K562 (cell line): ENCODE results near the gene ODAD4. TPM values are rescaled to one million over a fixed set of nuclear protein-coding genes. Genes with fewer than 3 reads are reported as not detected.

Source experiments
- ATAC-seq: fragments of 200-7000 bp; cut with Tn5 transposase; 3 replicates; pipeline ENCODE4 v1.9.1; 2020; ENCODE audit warnings: moderate library complexity
- BruUV-seq: library from RNA; stranded (reverse); fragments of 400-500 nt; replicated peaks from 2 replicates; lab custom pipeline; 2021; lab: Mats Ljungman, UMichigan
- CTCF ChIA-PET: fragments of 300-600 bp; formaldehyde crosslinking; extraction: SDS; loops from one replicate; lab custom pipeline; 2021; ENCODE audit warnings: low intra/inter-chr PET ratio; lab: Yijun Ruan, JAX
- POLR2A ChIA-PET: fragments of 300-600, 350-650 bp; sonication (Branson Sonifier 250); formaldehyde crosslinking; extraction: SDS; loops from one replicate; lab custom pipeline; 2021; ENCODE audit warnings: antibody characterized with exemption, inconsistent platforms; lab: Yijun Ruan, JAX
- DNase-seq, 4 experiments: peaks; one replicate each; pipeline versions ENCODE4 v3.0.0 to v3.0.0-alpha.2; 2011 to 2018; ENCODE audit warnings: low spot score in 3 of 4, mixed read lengths in 3 of 4; ENCODE audit errors: extremely low read depth in 1 of 4
- FAIRE-seq: peaks from 2 replicates; lab custom pipeline; 2011; peaks lifted over from hg19 to GRCh38; lab: Jason Lieb, UNC
- H2AFZ ChIP-seq: 2 replicates; pipeline ENCODE4 v1.6.0; 2011; ENCODE audit warnings: low read depth, low read length, control low read depth, inconsistent platforms
- H3K27ac ChIP-seq: fragments of 200-600 bp; 3 replicates; pipeline ENCODE4 v1.8.0; 2011; ENCODE audit warnings: low read depth, mild to moderate bottlenecking, control low read depth, inconsistent platforms, low read length, moderate library complexity, mixed read lengths; ENCODE audit errors: extremely low read depth
- H3K27me3 ChIP-seq, 2 experiments: fragments of 300-600 bp in 1 of 2; 2 replicates in 1 of 2; 3 replicates in 1 of 2; pipeline versions ENCODE4 v1.6.0 to v1.8.0; 2011; ENCODE audit warnings: inconsistent platforms in 2 of 2, low read length in 2 of 2, mild to moderate bottlenecking in 1 of 2, mixed read lengths in 1 of 2, moderate library complexity in 1 of 2; ENCODE audit not compliant: control insufficient read depth in 2 of 2, insufficient read depth in 2 of 2
- H3K36me3 ChIP-seq: fragments of 300-600 bp; 3 replicates; pipeline ENCODE4 v1.8.0; 2011; ENCODE audit warnings: mild to moderate bottlenecking, low read length, inconsistent platforms; ENCODE audit not compliant: control insufficient read depth, insufficient read depth
- H3K4me1 ChIP-seq, 2 experiments: fragments of 200-600 bp in 1 of 2; replicated peaks in 1 of 2; 2 replicates in 1 of 2; 3 replicates in 1 of 2; pipeline versions ENCODE4 v1.5.1 to v1.8.0; 2011; ENCODE audit warnings: inconsistent platforms in 2 of 2, low read length in 2 of 2, mild to moderate bottlenecking in 1 of 2, mixed read lengths in 1 of 2, moderate library complexity in 1 of 2; ENCODE audit not compliant: control insufficient read depth in 2 of 2, insufficient read depth in 2 of 2
- H3K4me2 ChIP-seq: 2 replicates; pipeline ENCODE4 v1.6.1; 2011; ENCODE audit warnings: low read length, control low read depth, inconsistent platforms, mixed read lengths; ENCODE audit not compliant: insufficient read depth
- H3K4me3 ChIP-seq: fragments of 200-600 bp; sonication (generic), shearing (Covaris generic); 2 replicates; pipeline ENCODE4 v1.5.1; 2016; ENCODE audit warnings: control low read depth, inconsistent platforms
- H3K79me2 ChIP-seq: fragments of 200-600 bp; 3 replicates; pipeline ENCODE4 v1.8.0; 2011; ENCODE audit warnings: low read length, inconsistent platforms; ENCODE audit not compliant: control insufficient read depth, insufficient read depth
- H3K9ac ChIP-seq, 2 experiments: 2 replicates each; pipeline versions ENCODE4 v1.6.0 to v1.6.1; 2011; ENCODE audit warnings: low read depth in 2 of 2, low read length in 2 of 2, control low read depth in 1 of 2, inconsistent platforms in 1 of 2, mild to moderate bottlenecking in 1 of 2, mixed read lengths in 1 of 2; ENCODE audit not compliant: insufficient read depth in 1 of 2
- H3K9me1 ChIP-seq: one replicate; pipeline ENCODE4 v1.6.0; 2011; ENCODE audit warnings: inconsistent platforms, mild to moderate bottlenecking, low read length, moderate library complexity; ENCODE audit not compliant: control insufficient read depth, insufficient read depth
- H3K9me3 ChIP-seq: replicated peaks from 2 replicates; pipeline ENCODE4 v1.5.1; 2011; ENCODE audit warnings: low read depth, low read length, inconsistent platforms; ENCODE audit not compliant: control insufficient read depth, insufficient read depth
- H4K20me1 ChIP-seq: replicated peaks from 2 replicates; pipeline ENCODE4 v1.6.1; 2011; ENCODE audit warnings: low read length, inconsistent platforms, mixed read lengths; ENCODE audit not compliant: control insufficient read depth, insufficient read depth
- CEBPB ChIP-seq: fragments of 450-650 bp; IDR thresholded peaks from 2 replicates; pipeline ENCODE4 v1.6.1; 2016; ENCODE audit warnings: missing genetic modification characterization, missing compliant biosample characterization
- U2AF2 ChIP-seq: fragments of 200-400 bp; formaldehyde crosslinking; optimal IDR thresholded peaks from 2 replicates; pipeline ENCODE3; 2017; ENCODE audit warnings: low read depth, mild to moderate bottlenecking, low read length
- ZKSCAN8 ChIP-seq: fragments of 200-800 bp; sonication (Bioruptor generic); IDR thresholded peaks from 2 replicates; pipeline ENCODE4 v1.6.1; 2016; ENCODE audit warnings: missing genetic modification characterization, missing compliant biosample characterization
- ZNF75A ChIP-seq: fragments of 450-650 bp; formaldehyde crosslinking; IDR thresholded peaks from 2 replicates; pipeline ENCODE4 v1.4.0; 2020; ENCODE audit warnings: mild to moderate bottlenecking
- WGBS: fragments of 100-300 bp; shearing (Covaris generic); methylation state at CpG from one replicate; pipeline ENCODE4 v1.1.6; 2016; ENCODE audit warnings: low coverage, mixed read lengths; ENCODE audit not compliant: insufficient coverage; ENCODE audit errors: missing lambda C conversion rate; 5-methylcytosine and 5-hydroxymethylcytosine counted together
- in situ Hi-C: fragments of 300-500 bp; cut with MboI; formaldehyde crosslinking; loops from 4 replicates; pipeline ENCODE4 v1.15.0; 2018; ENCODE audit warnings: inconsistent platforms, mixed read lengths
- intact Hi-C: fragments of 100-400 bp; cut with micrococcal nuclease; formaldehyde crosslinking; loops from 2 replicates; pipeline ENCODE4 v1.14.2; 2022
- polyA plus RNA-seq, 8 experiments: library from polyadenylated mRNA; depleted of rRNA in 4 of 8; stranded (reverse) in 5 of 8; unstranded in 3 of 8; fragments of >200 nt; fragmentation: Nextera tagmentation in 2 of 8; fragmentation: Illumina TruSeq in 1 of 8; extraction: Ambion mirVana in 2 of 8; extraction: Trizol in 1 of 8; gene quantifications; 2 replicates each; pipeline versions ENCODE4 v1.2.1 to v1.2.3, GENCODE V29; 2011 to 2014; ENCODE audit warnings: inconsistent platforms in 1 of 8, missing spikeins in 1 of 8
- total RNA-seq, 7 experiments: library from RNA; depleted of rRNA in 6 of 7; stranded (reverse); fragments of >200 nt in 6 of 7; fragmentation: Illumina TruSeq in 2 of 7; extraction: Trizol in 2 of 7; gene quantifications; 2 replicates each; pipeline versions ENCODE4 v1.2.1 to v1.2.3, GENCODE V29; 2011 to 2021; ENCODE audit warnings: low replicate concordance in 1 of 7
- TF ChIP-seq, protein P1 (sequence below): fragments of 200-800 bp; sonication (Bioruptor generic); IDR thresholded peaks from 2 replicates; pipeline ENCODE4 v1.6.1; 2016; ENCODE audit warnings: missing genetic modification characterization, missing compliant biosample characterization

The ODAD4 gene
- total and polyA plus RNA-seq, 9 of the 15 experiments (the other 6 are each of a cell fraction or from before 2014, with no cell fraction given), result 0.09 to 0.98 (median 0.51) TPM

DNA sequence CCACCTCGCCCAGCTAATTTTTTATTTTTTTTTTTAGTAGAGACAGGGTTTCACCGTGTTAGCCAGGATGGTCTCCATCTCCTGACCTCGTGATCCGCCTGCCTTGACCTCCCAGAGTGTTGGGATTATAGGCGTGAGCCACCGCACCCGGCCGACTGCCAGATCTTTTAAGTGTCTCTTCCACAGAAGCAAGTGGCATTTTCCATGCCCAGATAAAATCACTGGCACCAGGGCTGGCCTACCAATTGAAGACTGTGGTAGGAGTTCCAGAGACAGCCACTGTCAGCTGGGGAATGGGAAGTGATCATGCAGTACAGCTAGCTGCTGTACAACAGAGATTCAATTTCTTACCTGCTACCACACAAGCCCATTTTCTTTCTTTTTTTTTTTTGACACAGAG lies 54.0 kb downstream of the ODAD4 start:
- Histone ChIP-seq H2AFZ (no peak overlapping the region), H4K20me1 (no peaks in the 10 kb centered on the region), H3K79me2 (no peaks in the 10 kb centered on the region), H3K4me1 (no peaks in the 10 kb centered on the region), H3K4me3 (no peak overlapping the region), H3K27me3 (no peaks in the 10 kb centered on the region), H3K36me3 (peaks cover 92% of the 10 kb centered on the region), H3K9me3 (no peaks in the 10 kb centered on the region), H3K9ac (no peak overlapping the region), H3K4me2 (no peak overlapping the region), H3K27ac (no peak overlapping the region), H3K9me1 (no peaks in the 10 kb centered on the region)
- no peak for FAIRE-seq
- no TSS peak for BruUV-seq
- ChIA-PET POLR2A (interaction anchor here (0.7 to 1.4 kb wide), 5 partner anchors 9 to 36 kb away, joined by 3 read pairs; partner anchors contain the start of gene NKIRAS2), CTCF (no interaction called here)
- TF ChIP-seq, protein P1, sequence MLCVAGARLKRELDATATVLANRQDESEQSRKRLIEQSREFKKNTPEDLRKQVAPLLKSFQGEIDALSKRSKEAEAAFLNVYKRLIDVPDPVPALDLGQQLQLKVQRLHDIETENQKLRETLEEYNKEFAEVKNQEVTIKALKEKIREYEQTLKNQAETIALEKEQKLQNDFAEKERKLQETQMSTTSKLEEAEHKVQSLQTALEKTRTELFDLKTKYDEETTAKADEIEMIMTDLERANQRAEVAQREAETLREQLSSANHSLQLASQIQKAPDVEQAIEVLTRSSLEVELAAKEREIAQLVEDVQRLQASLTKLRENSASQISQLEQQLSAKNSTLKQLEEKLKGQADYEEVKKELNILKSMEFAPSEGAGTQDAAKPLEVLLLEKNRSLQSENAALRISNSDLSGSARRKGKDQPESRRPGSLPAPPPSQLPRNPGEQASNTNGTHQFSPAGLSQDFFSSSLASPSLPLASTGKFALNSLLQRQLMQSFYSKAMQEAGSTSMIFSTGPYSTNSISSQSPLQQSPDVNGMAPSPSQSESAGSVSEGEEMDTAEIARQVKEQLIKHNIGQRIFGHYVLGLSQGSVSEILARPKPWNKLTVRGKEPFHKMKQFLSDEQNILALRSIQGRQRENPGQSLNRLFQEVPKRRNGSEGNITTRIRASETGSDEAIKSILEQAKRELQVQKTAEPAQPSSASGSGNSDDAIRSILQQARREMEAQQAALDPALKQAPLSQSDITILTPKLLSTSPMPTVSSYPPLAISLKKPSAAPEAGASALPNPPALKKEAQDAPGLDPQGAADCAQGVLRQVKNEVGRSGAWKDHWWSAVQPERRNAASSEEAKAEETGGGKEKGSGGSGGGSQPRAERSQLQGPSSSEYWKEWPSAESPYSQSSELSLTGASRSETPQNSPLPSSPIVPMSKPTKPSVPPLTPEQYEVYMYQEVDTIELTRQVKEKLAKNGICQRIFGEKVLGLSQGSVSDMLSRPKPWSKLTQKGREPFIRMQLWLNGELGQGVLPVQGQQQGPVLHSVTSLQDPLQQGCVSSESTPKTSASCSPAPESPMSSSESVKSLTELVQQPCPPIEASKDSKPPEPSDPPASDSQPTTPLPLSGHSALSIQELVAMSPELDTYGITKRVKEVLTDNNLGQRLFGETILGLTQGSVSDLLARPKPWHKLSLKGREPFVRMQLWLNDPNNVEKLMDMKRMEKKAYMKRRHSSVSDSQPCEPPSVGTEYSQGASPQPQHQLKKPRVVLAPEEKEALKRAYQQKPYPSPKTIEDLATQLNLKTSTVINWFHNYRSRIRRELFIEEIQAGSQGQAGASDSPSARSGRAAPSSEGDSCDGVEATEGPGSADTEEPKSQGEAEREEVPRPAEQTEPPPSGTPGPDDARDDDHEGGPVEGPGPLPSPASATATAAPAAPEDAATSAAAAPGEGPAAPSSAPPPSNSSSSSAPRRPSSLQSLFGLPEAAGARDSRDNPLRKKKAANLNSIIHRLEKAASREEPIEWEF (CRISPR knock-in tag), result no peak
- TF ChIP-seq CEBPB (tag) (no peak), ZKSCAN8 (no peak), U2AF2 (no peak), ZNF75A (CRISPR knock-in tag) (no peak)
- no peak for DNase-seq
- intact Hi-C loops, result no loop called here
- 96% methylated on average over 8 of the region's 8 CpGs for WGBS
- no peak for ATAC-seq
- in situ Hi-C loops, result no loop called here
